Measurements from ENCODE around the gene TP53I13. TPM values are rescaled to one million over a fixed set of nuclear protein-coding genes. Genes with fewer than 3 reads are reported as not detected.

Gene TP53I13
- total and polyA plus RNA-seq, 2 donors (not counting 3 experiments of a cell fraction or from before 2014, with no cell fraction given), result 41.1 to 42.7 TPM

GRCh38 chr17:29611351-29612093 lies 43.0 kb downstream of the TP53I13 start:
- no peak overlapping the region for H3K4me3 ChIP-seq (replicated peaks in 1 of 3; ENCODE audit: insufficient read depth in 1 of 3, low read depth in 1 of 3, low read length in 3 of 3)
- no peak overlapping the region for H3K27ac ChIP-seq (ENCODE audit: insufficient read depth, low read depth, low read length)
- H3K9me3 ChIP-seq (replicated peaks; ENCODE audit: control insufficient read depth, insufficient read depth, low read length), result no peaks in the 10 kb centered on the region
- POLR2A ChIA-PET, result no interaction called here
- intact Hi-C loops (cut with micrococcal nuclease) (no loop called here), dilution Hi-C loops (cut with MboI; ENCODE audit: extremely low pct_ligation_motif_present, low sequenced_read_pairs) (no loop called here)
- H3K36me3 ChIP-seq (ENCODE audit: control insufficient read depth in 2 of 2, extremely low read depth in 1 of 2, insufficient read depth in 2 of 2, low read length in 2 of 2), result peaks cover 0 to 4% of the 10 kb centered on the region in 2 experiments
- H3K9ac ChIP-seq (replicated peaks; ENCODE audit: extremely low read depth, insufficient read depth, low read length), result no peak overlapping the region
- CTCF ChIA-PET, result interaction anchor here (0.8 kb wide), 1 partner anchor 20 kb away, joined by 4 read pairs; no protein-coding TSS in a partner anchor
- H2AFZ ChIP-seq (ENCODE audit: low read depth, low read length), result no peak overlapping the region
- peaks cover 20% of the 10 kb centered on the region for H3K4me1 ChIP-seq (ENCODE audit: control insufficient read depth, extremely low read depth, insufficient read depth, low read length)
- no peak for TF ChIP-seq MAX (IDR thresholded peaks at IDR 0.05; ENCODE audit: insufficient read depth, insufficient read length)
- TF ChIP-seq FOS (IDR thresholded peaks at IDR 0.05; ENCODE audit: borderline replicate concordance, insufficient read depth, low read length), result no peak
- TF ChIP-seq EZH2 (IDR thresholded peaks at IDR 0.05; ENCODE audit: borderline replicate concordance, low read depth, low read length, severe bottlenecking), result no peak
- no peak for TF ChIP-seq CTCF (IDR thresholded peaks at IDR 0.05; ENCODE audit: extremely low read depth in 1 of 2, insufficient read depth in 1 of 2, low read depth in 1 of 2, low read length in 2 of 2)
- no peak for TF ChIP-seq POLR2AphosphoS5 (IDR thresholded peaks at IDR 0.05; ENCODE audit: insufficient read depth, low read depth, low read length)
- TF ChIP-seq MYC (IDR thresholded peaks at IDR 0.05; ENCODE audit: low read depth, low read length), result no peak
- no peak for TF ChIP-seq GATA2 (IDR thresholded peaks at IDR 0.05; ENCODE audit: insufficient read depth, insufficient read length, low read depth, low read length)
- no peak for TF ChIP-seq JUN (IDR thresholded peaks at IDR 0.05; ENCODE audit: borderline replicate concordance, insufficient read depth, insufficient read length, low read depth)
- TF ChIP-seq POLR2A (IDR thresholded peaks at IDR 0.05; ENCODE audit: low read depth, low read length), result no peak
- FAIRE-seq (no peak), DNase-seq (ENCODE audit: low read depth, low spot score) (no peak)
- H3K4me2 ChIP-seq (ENCODE audit: insufficient read depth, low read length), result no peak overlapping the region
- H3K9me1 ChIP-seq (replicated peaks; ENCODE audit: control insufficient read depth, extremely low read depth, insufficient read depth, low read length), result no peaks in the 10 kb centered on the region
- no TSS peak for BruUV-seq (replicated peaks)
- H4K20me1 ChIP-seq (replicated peaks; ENCODE audit: control insufficient read depth, extremely low read depth, insufficient read depth, low read length), result no peaks in the 10 kb centered on the region
- no peaks in the 10 kb centered on the region for H3K27me3 ChIP-seq (ENCODE audit: control insufficient read depth in 2 of 2, insufficient read depth in 2 of 2, low read length in 2 of 2)
- no peaks in the 10 kb centered on the region for H3K79me2 ChIP-seq (ENCODE audit: control insufficient read depth, insufficient read depth, low read length)
